Measurements from ENCODE around the gene ZSCAN22. TPM values are rescaled to one million over a fixed set of nuclear protein-coding genes. Genes with fewer than 3 reads are reported as not detected.
"Not testable (repeated sequence)": the region's sequence is repeated elsewhere in the genome, so short reads cannot be mapped to it uniquely, and the experiment has no call there.

The ZSCAN22 gene
- total RNA-seq, 2 donors from 2014 or later: 4.0 to 5.0 TPM

GRCh38 chr19:58357481-58358145, 30.8 kb downstream of the ZSCAN22 start:
- DNase-seq: no peak
- H3K27ac Mint-ChIP-seq: no peak overlapping the region
- H3K4me3 Mint-ChIP-seq: peak overlapping the region in 1 of 2 donors; percentile 37
- peaks cover 14% of the 10 kb centered on the region for H3K4me1 Mint-ChIP-seq (ENCODE audit: low read depth)
- peaks cover 0 to 1% of the 10 kb centered on the region in 2 donors for H3K36me3 Mint-ChIP-seq (ENCODE audit: insufficient read depth in 2 of 2)
- no peaks in the 10 kb centered on the region for H3K27me3 Mint-ChIP-seq (ENCODE audit: low read depth)
- no peaks in the 10 kb centered on the region for H3K9me3 Mint-ChIP-seq
- no peak for ATAC-seq (replicated peaks in 1 of 2)

- Mint-ChIP-seq H3K9me3 (no peaks in the 10 kb centered on the region), H3K4me3 (peak overlapping the region; percentile 92 to 99), H3K36me3 (ENCODE audit: insufficient read depth in 2 of 2) (peaks cover 0 to 1% of the 10 kb centered on the region in 2 donors), H3K4me1 (ENCODE audit: low read depth) (peaks cover 19% of the 10 kb centered on the region), H3K27ac (peak overlapping the region; percentile 91), H3K27me3 (ENCODE audit: low read depth) (no peaks in the 10 kb centered on the region)
- peak; percentile 65 to 73 for DNase-seq
- ATAC-seq (replicated peaks in 1 of 2): peak; percentile 26 to 41
Observed at GRCh38 chr19:58361900-58362271, 35.1 kb downstream of the ZSCAN22 start.

- H3K9me3 Mint-ChIP-seq: no peaks in the 10 kb centered on the region
- peak within 1 kb of the TSS; percentile 92 to 99 for H3K4me3 Mint-ChIP-seq
- H3K36me3 Mint-ChIP-seq (ENCODE audit: insufficient read depth in 2 of 2): peaks cover 0 to 1% of the 10 kb centered on the region in 2 donors
- peaks cover 19% of the 10 kb centered on the region for H3K4me1 Mint-ChIP-seq (ENCODE audit: low read depth)
- no peaks in the 10 kb centered on the region for H3K27me3 Mint-ChIP-seq (ENCODE audit: low read depth)
- ATAC-seq (replicated peaks in 1 of 2): peak; percentile 92 to 94
- peak within 1 kb of the TSS; percentile 97 for H3K27ac Mint-ChIP-seq
- DNase-seq: peak; percentile 97 to 98
Observed at GRCh38 chr19:58362272-58362994, 35.6 kb downstream of the ZSCAN22 start, which contains the start of gene ZNF497. TSS of gene ZNF497 (minus strand) at chr19:58362751. CDS start at chr19:58357635, 5,116 bp downstream.

GRCh38 chr19:58364146-58364545, 37.4 kb downstream of the ZSCAN22 start:
- H3K27me3 Mint-ChIP-seq (ENCODE audit: low read depth): no peaks in the 10 kb centered on the region
- DNase-seq: no peak
- H3K36me3 Mint-ChIP-seq (ENCODE audit: insufficient read depth in 2 of 2): peaks cover 0 to 1% of the 10 kb centered on the region in 2 donors
- no peaks in the 10 kb centered on the region for H3K9me3 Mint-ChIP-seq
- ATAC-seq (replicated peaks in 1 of 2): no peak
- H3K4me1 Mint-ChIP-seq (ENCODE audit: low read depth): peaks cover 19% of the 10 kb centered on the region
- no peak overlapping the region for H3K27ac Mint-ChIP-seq
- H3K4me3 Mint-ChIP-seq: no peak overlapping the region

- peaks cover 0 to 1% of the 10 kb centered on the region in 2 donors for H3K36me3 Mint-ChIP-seq (ENCODE audit: insufficient read depth in 2 of 2)
Observed at GRCh38 chr19:58366585-58367430, 40.0 kb downstream of the ZSCAN22 start.

GRCh38 chr19:58367698-58368454, 41.1 kb downstream of the ZSCAN22 start:
- peaks cover 2% of the 10 kb centered on the region for H3K4me1 Mint-ChIP-seq (ENCODE audit: low read depth)
- no peak overlapping the region for H3K4me3 Mint-ChIP-seq
- DNase-seq (no peak), ATAC-seq (replicated peaks in 1 of 2) (no peak)
- H3K36me3 Mint-ChIP-seq (ENCODE audit: insufficient read depth in 2 of 2): no peaks in the 10 kb centered on the region
- no peak overlapping the region for H3K27ac Mint-ChIP-seq
- no peaks in the 10 kb centered on the region for H3K27me3 Mint-ChIP-seq (ENCODE audit: low read depth)
- H3K9me3 Mint-ChIP-seq: no peaks in the 10 kb centered on the region

More at GRCh38 chr19:58366585-58367430, 40.0 kb downstream of the ZSCAN22 start:
- no peak overlapping the region for H3K27ac Mint-ChIP-seq
- ATAC-seq (replicated peaks in 1 of 2) (no peak), DNase-seq (no peak)
- no peaks in the 10 kb centered on the region for H3K27me3 Mint-ChIP-seq (ENCODE audit: low read depth)
- H3K9me3 Mint-ChIP-seq: no peaks in the 10 kb centered on the region
- no peak overlapping the region for H3K4me3 Mint-ChIP-seq
- peaks cover 8% of the 10 kb centered on the region for H3K4me1 Mint-ChIP-seq (ENCODE audit: low read depth)

GRCh38 chr19:58368561-58369360, 42.0 kb downstream of the ZSCAN22 start:
- no peaks in the 10 kb centered on the region for H3K9me3 Mint-ChIP-seq
- ATAC-seq (replicated peaks in 1 of 2) (no peak), DNase-seq (no peak)
- H3K27me3 Mint-ChIP-seq (ENCODE audit: low read depth): no peaks in the 10 kb centered on the region
- no peak overlapping the region for H3K4me3 Mint-ChIP-seq
- no peaks in the 10 kb centered on the region for H3K4me1 Mint-ChIP-seq (ENCODE audit: low read depth)
- H3K36me3 Mint-ChIP-seq (ENCODE audit: insufficient read depth in 2 of 2): no peaks in the 10 kb centered on the region
- no peak overlapping the region for H3K27ac Mint-ChIP-seq

- ATAC-seq (replicated peaks in 1 of 2) (no peak), DNase-seq (no peak)
- Mint-ChIP-seq H3K27me3 (ENCODE audit: low read depth) (no peaks in the 10 kb centered on the region), H3K4me3 (no peak overlapping the region), H3K4me1 (ENCODE audit: low read depth) (no peaks in the 10 kb centered on the region), H3K27ac (no peak overlapping the region), H3K36me3 (ENCODE audit: insufficient read depth in 2 of 2) (no peaks in the 10 kb centered on the region), H3K9me3 (no peaks in the 10 kb centered on the region)
Observed at GRCh38 chr19:58372311-58373133, 45.7 kb downstream of the ZSCAN22 start.

DNA sequence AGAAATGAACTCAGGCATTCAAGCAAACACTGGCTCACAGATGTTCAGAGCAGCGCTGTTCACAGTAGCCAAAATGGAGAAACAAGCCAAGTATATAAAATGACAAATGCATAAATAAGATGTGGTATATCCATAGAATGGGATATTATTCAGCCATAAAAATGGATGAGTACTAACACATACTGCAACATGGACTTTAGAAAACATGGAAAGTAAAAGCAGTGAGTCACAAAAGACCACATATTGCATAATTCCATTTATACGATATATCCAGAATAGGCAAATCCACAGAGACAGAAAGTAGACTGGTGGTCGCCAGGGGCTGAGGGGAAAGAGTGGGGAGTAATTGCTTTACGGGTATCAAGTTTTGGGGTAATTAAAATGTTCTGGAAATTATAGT, 47.4 kb downstream of the ZSCAN22 start:
- no peaks in the 10 kb centered on the region for H3K27me3 Mint-ChIP-seq (ENCODE audit: low read depth)
- no peaks in the 10 kb centered on the region for H3K9me3 Mint-ChIP-seq
- ATAC-seq (replicated peaks in 1 of 2) (no peak), DNase-seq (no peak)
- H3K27ac Mint-ChIP-seq: no peak overlapping the region
- H3K4me3 Mint-ChIP-seq: no peak overlapping the region
- peaks cover 5% of the 10 kb centered on the region for H3K4me1 Mint-ChIP-seq (ENCODE audit: low read depth)
- H3K36me3 Mint-ChIP-seq (ENCODE audit: insufficient read depth in 2 of 2): no peaks in the 10 kb centered on the region

DNA sequence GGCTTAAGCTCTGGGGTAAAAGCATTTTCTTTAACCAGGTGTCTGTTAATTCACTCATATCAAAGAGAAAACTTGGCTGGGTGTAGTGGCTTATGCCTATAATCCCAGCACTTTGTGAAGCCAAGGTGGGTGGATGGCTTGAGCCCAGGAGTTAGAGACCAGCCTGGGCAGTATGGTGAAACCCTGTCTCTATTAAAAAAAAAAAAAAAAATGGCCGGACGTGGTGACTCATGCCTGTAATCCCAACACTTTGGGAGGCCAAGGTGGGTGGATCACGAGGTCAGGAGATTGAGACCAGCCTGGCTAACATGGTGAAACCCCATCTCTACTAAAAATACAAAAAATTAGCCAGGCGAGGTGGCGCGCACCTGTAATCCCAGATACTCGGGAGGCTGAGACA, 49.9 kb downstream of the ZSCAN22 start:
- not testable (repeated sequence) for DNase-seq; H3K27me3 Mint-ChIP-seq (ENCODE audit: low read depth); H3K36me3 Mint-ChIP-seq (ENCODE audit: insufficient read depth in 2 of 2); H3K27ac Mint-ChIP-seq; H3K4me3 Mint-ChIP-seq; H3K9me3 Mint-ChIP-seq; ATAC-seq (replicated peaks in 1 of 2)
- H3K4me1 Mint-ChIP-seq (ENCODE audit: low read depth): peaks cover 17% of the 10 kb centered on the region

GRCh38 chr19:58379246-58379645, 52.5 kb downstream of the ZSCAN22 start:
- Mint-ChIP-seq H3K36me3 (ENCODE audit: insufficient read depth in 2 of 2) (no peaks in the 10 kb centered on the region), H3K27me3 (ENCODE audit: low read depth) (no peaks in the 10 kb centered on the region), H3K9me3 (no peaks in the 10 kb centered on the region), H3K27ac (peak overlapping the region; percentile 63), H3K4me3 (peak overlapping the region; percentile 88 to 97), H3K4me1 (ENCODE audit: low read depth) (peaks cover 28% of the 10 kb centered on the region)
- DNase-seq (no peak), ATAC-seq (replicated peaks in 1 of 2) (no peak)
